ENCODE data around the gene CCDC88B.
"Not testable (repeated sequence)": the region's sequence is repeated elsewhere in the genome, so short reads cannot be mapped to it uniquely, and the experiment has no call there.

Gene CCDC88B

DNA sequence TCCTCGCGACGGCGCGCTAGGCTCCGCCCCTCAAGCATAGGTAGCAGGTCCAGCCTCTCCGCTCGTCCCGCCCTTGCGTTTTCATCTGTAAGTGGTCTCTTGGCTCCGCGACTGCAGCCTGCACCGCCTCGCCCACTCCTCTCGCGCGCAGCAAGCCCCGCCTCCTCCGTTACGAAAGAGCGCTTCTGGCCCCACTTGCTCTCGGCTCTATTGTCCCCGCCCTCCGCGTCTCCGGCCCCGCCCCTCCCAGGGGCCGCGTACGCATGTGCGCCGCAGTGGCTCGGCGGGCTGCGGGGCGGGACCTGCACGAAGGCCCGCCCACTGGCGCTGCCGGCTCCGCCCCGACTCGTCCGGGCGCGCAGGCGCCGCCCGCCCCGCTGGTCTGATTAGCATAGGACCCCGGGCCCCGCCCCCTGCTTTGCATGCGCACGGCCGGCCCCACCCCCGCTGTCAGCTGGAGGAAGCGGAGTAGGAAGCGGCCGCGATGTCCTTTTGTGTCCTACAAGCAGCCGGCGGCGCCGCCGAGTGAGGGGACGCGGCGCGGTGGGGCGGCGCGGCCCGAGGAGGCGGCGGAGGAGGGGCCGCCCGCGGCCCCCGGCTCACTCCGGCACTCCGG lies 34.8 kb upstream of the CCDC88B start, which contains the start of gene ESRRA:
Gene ESRRA (plus strand): TSS at position 450 of the 616 bp plus-strand sequence. CDS start 1,656 bp downstream, outside the sequence.
- Mint-ChIP-seq H3K4me3 (peak within 1 kb of the TSS; percentile 95), H3K27ac (peak within 1 kb of the TSS; percentile 97), H3K27me3 (ENCODE audit: low read depth, poor library complexity) (peaks cover 41% of the 10 kb centered on the region), H3K4me1 (peaks cover 31% of the 10 kb centered on the region), H3K9me3 (no peaks in the 10 kb centered on the region), H3K36me3 (ENCODE audit: low read depth) (peaks cover 5% of the 10 kb centered on the region)
- peak; percentile 100 for DNase-seq
- TF ChIP-seq, protein P1, sequence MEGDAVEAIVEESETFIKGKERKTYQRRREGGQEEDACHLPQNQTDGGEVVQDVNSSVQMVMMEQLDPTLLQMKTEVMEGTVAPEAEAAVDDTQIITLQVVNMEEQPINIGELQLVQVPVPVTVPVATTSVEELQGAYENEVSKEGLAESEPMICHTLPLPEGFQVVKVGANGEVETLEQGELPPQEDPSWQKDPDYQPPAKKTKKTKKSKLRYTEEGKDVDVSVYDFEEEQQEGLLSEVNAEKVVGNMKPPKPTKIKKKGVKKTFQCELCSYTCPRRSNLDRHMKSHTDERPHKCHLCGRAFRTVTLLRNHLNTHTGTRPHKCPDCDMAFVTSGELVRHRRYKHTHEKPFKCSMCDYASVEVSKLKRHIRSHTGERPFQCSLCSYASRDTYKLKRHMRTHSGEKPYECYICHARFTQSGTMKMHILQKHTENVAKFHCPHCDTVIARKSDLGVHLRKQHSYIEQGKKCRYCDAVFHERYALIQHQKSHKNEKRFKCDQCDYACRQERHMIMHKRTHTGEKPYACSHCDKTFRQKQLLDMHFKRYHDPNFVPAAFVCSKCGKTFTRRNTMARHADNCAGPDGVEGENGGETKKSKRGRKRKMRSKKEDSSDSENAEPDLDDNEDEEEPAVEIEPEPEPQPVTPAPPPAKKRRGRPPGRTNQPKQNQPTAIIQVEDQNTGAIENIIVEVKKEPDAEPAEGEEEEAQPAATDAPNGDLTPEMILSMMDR (IDR thresholded peaks at IDR 0.05), result no peak

DNA sequence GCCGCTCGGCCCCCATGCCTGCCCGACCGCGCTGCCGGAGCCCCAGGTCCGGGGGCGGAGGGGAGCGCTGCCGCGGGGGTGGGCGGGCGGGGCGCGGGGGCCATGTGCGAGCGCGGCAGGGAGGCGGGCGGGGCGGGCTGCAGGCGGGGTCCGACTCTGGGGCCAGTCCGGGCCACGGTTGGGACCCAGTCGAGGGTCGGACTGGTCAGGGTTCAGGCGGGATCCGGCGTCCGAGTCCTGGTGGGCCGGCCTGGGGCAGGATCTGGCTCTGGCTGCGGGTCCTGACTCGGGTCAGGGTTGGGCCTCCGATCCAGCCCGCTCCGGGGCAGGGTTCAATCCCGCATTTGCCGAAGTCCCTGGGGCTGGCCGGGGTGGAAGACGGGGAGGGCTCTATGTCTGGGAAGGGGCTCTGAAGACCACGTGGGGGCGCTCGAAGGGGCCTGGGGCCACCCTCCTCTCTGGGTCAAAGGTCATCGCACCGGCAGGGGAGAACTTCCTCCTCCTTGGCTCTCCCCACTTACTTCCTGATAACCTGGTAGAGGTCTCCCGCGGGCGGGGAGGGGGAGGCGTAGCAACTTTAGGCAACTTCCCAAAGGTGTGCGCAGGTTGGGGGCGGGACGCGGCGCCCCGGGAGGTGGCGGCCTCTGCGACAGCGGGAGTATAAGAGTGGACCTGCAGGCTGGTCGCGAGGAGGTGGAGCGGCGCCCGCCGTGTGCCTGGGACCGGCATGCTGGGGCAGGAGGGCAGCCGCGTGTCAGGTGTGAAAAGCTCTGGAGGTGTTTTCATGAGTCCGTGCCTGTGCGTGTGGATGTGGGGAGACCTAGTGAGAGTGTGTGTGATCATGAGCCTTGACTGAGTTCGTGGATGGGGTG lies 34.1 kb upstream of the CCDC88B start:
- TF ChIP-seq, protein P1 (IDR thresholded peaks at IDR 0.05), result peak; percentile 23
- H3K27me3 Mint-ChIP-seq (ENCODE audit: low read depth, poor library complexity), result peaks cover 34% of the 10 kb centered on the region
- peak overlapping the region; percentile 97 for H3K27ac Mint-ChIP-seq
- H3K9me3 Mint-ChIP-seq, result no peaks in the 10 kb centered on the region
- H3K4me1 Mint-ChIP-seq, result peaks cover 25% of the 10 kb centered on the region
- H3K4me3 Mint-ChIP-seq, result peak overlapping the region; percentile 95
- DNase-seq, result peak; percentile 75
- peaks cover 5% of the 10 kb centered on the region for H3K36me3 Mint-ChIP-seq (ENCODE audit: low read depth)

DNA sequence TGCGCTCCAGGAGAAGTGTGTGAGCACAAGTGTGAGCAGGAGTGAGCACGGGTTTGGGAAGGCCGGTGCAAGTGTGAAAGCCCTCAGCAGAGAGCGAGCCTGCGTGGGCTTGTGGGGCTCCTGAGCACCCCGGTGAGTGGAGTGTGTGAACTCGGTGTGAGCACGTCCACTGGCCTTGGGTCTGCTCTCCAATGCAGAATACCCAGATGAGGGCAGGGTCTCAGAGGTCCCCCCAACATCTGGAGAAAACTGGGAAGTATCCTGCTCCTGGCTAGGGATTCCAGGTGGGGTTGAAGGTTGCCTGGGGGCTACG lies 33.5 kb upstream of the CCDC88B start:
- Mint-ChIP-seq H3K9me3 (no peaks in the 10 kb centered on the region), H3K27me3 (ENCODE audit: low read depth, poor library complexity) (peaks cover 28% of the 10 kb centered on the region), H3K27ac (peak overlapping the region; percentile 97), H3K4me3 (peak overlapping the region; percentile 95), H3K4me1 (peaks cover 25% of the 10 kb centered on the region), H3K36me3 (ENCODE audit: low read depth) (peaks cover 5% of the 10 kb centered on the region)
- TF ChIP-seq, protein P1 (IDR thresholded peaks at IDR 0.05), result no peak
- no peak for DNase-seq

DNA sequence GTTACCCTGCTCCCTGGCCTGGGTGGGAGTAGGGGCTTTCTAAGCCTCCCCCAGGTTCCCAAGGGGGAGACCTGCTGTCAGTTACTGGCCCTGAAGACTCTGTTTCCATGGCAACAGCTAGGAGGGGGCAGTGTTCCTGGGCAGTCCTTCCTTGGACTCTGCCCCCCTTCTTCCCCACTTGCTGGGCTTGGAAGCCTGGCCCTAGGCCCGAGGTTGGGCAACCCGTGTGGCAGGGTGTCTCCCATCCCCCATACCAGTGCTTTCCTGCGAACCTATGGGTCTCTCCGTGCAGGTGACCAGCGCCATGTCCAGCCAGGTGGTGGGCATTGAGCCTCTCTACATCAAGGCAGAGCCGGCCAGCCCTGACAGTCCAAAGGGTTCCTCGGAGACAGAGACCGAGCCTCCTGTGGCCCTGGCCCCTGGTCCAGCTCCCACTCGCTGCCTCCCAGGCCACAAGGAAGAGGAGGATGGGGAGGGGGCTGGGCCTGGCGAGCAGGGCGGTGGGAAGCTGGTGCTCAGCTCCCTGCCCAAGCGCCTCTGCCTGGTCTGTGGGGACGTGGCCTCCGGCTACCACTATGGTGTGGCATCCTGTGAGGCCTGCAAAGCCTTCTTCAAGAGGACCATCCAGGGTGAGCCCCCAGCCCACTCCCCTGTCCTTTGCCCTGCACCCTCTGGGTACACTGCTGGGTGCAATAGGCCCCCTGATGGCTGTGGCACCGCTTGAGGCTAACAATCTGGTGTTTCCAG lies 33.0 kb upstream of the CCDC88B start:
- H3K9me3 Mint-ChIP-seq, result no peaks in the 10 kb centered on the region
- peaks cover 5% of the 10 kb centered on the region for H3K36me3 Mint-ChIP-seq (ENCODE audit: low read depth)
- DNase-seq, result no peak
- TF ChIP-seq, protein P1 (IDR thresholded peaks at IDR 0.05), result no peak
- peaks cover 22% of the 10 kb centered on the region for H3K27me3 Mint-ChIP-seq (ENCODE audit: low read depth, poor library complexity)
- H3K4me3 Mint-ChIP-seq, result peak overlapping the region; percentile 95
- peaks cover 25% of the 10 kb centered on the region for H3K4me1 Mint-ChIP-seq
- H3K27ac Mint-ChIP-seq, result no peak overlapping the region

DNA sequence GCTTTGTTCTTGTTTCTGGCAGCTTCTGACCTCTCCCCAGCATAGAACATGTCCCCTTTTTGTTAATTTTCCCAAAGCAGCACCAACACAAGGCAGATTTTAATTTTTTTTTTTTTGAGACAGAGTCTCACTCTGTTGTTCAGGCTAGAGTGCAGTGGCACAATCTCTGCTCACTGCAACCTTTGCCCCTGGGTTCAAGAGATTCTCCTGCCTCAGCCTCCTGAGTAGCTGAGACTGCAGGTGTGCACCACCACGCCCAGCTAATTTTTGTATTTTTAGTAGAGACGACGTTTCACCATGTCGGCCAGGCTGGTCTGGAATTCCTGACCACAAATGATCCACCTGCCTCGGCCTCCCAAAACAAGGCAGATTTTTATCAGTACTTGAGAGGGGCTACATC lies 32.2 kb upstream of the CCDC88B start:
- not testable (repeated sequence) for H3K9me3 Mint-ChIP-seq; DNase-seq; H3K36me3 Mint-ChIP-seq (ENCODE audit: low read depth)
- Mint-ChIP-seq H3K27me3 (ENCODE audit: low read depth, poor library complexity) (peaks cover 15% of the 10 kb centered on the region), H3K27ac (peak overlapping the region; percentile 72), H3K4me1 (peaks cover 25% of the 10 kb centered on the region), H3K4me3 (peak overlapping the region; percentile 37)

DNA sequence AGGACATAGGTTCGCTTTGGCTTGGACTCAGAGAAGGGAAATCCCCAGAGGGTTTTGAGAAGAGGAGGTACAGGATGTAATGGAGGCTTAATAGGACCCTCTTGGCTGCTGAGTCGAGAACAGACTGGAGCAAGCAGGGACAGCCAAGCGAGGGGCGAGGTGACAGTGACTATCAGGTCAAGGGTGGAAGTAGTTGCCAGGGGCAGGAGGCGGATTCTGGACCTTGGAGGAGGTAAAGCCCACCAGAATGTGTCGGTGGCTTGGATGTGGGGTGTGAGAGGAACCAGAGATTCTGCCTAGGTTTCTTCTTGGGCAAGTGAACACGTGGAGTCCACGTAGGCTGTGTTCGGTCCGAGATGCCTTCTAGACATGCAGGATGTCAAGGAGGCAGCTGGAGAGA lies 27.1 kb upstream of the CCDC88B start:
- no peak overlapping the region for H3K4me3 Mint-ChIP-seq
- H3K27me3 Mint-ChIP-seq (ENCODE audit: low read depth, poor library complexity), result no peaks in the 10 kb centered on the region
- peaks cover 5% of the 10 kb centered on the region for H3K36me3 Mint-ChIP-seq (ENCODE audit: low read depth)
- no peak for DNase-seq
- no peaks in the 10 kb centered on the region for H3K9me3 Mint-ChIP-seq
- peak overlapping the region; percentile 95 for H3K27ac Mint-ChIP-seq
- peaks cover 12% of the 10 kb centered on the region for H3K4me1 Mint-ChIP-seq
- TF ChIP-seq, protein P1 (IDR thresholded peaks at IDR 0.05), result no peak

All from nephron progenitor cell (in vitro differentiated cells).